Spleen (tissue), 7 donors: Measurements from ENCODE around the gene TMEM30A.

Experiments used
- POLR2A ChIP-seq, 3 donors: fragments of 450-650 bp; IDR thresholded peaks; one replicate each; pipeline ENCODE4 v1.5.1; 2017; ENCODE audit warnings: antibody characterized with exemption in 3 of 3, mild to moderate bottlenecking in 1 of 3
- POLR2AphosphoS5 ChIP-seq, 3 donors: sonication (generic); formaldehyde crosslinking; IDR thresholded peaks; one replicate each; pipeline ENCODE4 v1.5.1; 2017; ENCODE audit warnings: antibody characterized with exemption in 3 of 3
- TF ChIP-seq, protein P1 (sequence below), 11 experiments: fragments of 200-600 bp in 7 of 11; fragments of 450-650 bp in 4 of 11; sonication (generic) in 4 of 11; IDR thresholded peaks in 8 of 11; conservative IDR thresholded peaks in 3 of 11; 1 replicate in 7 of 11; 2 replicates in 4 of 11; pipeline versions ENCODE4 v1.4.0 to v1.8.0; 2016 to 2021; ENCODE audit warnings: antibody characterized with exemption in 11 of 11, inconsistent platforms in 4 of 11, mild to moderate bottlenecking in 1 of 11
- donor health status: DM: no; HTN: no; CAD: no; lungs with moderate emphysema.
- donor health status: DM: no; HTN: no; CAD: no.
- donor health status: DM: no; HTN: no; CAD: no.

DNA sequence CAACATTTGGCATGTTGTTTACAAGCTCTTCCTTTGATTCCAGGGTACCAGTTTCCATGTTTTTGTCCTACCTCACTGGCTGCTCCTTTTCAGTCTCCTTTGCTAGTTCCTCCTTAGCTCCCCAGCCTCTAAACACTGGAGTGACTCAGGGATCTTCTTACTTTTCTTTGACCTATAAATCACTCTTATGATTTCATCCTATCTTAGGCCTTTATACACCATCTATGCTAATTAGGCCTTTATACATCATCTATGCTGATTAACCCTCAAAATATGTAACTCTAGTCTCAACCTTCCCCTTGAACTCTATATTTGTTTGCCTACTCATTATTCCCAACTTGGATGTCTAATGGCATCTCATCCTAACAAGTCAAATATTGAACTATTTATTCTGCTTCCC, 9.5 kb downstream of the TMEM30A start:
- TF ChIP-seq, protein P1, sequence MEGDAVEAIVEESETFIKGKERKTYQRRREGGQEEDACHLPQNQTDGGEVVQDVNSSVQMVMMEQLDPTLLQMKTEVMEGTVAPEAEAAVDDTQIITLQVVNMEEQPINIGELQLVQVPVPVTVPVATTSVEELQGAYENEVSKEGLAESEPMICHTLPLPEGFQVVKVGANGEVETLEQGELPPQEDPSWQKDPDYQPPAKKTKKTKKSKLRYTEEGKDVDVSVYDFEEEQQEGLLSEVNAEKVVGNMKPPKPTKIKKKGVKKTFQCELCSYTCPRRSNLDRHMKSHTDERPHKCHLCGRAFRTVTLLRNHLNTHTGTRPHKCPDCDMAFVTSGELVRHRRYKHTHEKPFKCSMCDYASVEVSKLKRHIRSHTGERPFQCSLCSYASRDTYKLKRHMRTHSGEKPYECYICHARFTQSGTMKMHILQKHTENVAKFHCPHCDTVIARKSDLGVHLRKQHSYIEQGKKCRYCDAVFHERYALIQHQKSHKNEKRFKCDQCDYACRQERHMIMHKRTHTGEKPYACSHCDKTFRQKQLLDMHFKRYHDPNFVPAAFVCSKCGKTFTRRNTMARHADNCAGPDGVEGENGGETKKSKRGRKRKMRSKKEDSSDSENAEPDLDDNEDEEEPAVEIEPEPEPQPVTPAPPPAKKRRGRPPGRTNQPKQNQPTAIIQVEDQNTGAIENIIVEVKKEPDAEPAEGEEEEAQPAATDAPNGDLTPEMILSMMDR (IDR thresholded peaks at IDR 0.05 in 8 of 11, conservative IDR thresholded peaks at IDR 0.05 in 3 of 11) = no peak
- no peak for TF ChIP-seq POLR2AphosphoS5 (IDR thresholded peaks at IDR 0.05)
- TF ChIP-seq POLR2A (IDR thresholded peaks at IDR 0.05) = no peak
